Measurements from ENCODE around the gene TNFAIP6. TPM values are rescaled to one million over a fixed set of nuclear protein-coding genes. Genes with fewer than 3 reads are reported as not detected.

The TNFAIP6 gene
- total RNA-seq, 1 experiment from 2014 or later: 0.11 TPM

DNA sequence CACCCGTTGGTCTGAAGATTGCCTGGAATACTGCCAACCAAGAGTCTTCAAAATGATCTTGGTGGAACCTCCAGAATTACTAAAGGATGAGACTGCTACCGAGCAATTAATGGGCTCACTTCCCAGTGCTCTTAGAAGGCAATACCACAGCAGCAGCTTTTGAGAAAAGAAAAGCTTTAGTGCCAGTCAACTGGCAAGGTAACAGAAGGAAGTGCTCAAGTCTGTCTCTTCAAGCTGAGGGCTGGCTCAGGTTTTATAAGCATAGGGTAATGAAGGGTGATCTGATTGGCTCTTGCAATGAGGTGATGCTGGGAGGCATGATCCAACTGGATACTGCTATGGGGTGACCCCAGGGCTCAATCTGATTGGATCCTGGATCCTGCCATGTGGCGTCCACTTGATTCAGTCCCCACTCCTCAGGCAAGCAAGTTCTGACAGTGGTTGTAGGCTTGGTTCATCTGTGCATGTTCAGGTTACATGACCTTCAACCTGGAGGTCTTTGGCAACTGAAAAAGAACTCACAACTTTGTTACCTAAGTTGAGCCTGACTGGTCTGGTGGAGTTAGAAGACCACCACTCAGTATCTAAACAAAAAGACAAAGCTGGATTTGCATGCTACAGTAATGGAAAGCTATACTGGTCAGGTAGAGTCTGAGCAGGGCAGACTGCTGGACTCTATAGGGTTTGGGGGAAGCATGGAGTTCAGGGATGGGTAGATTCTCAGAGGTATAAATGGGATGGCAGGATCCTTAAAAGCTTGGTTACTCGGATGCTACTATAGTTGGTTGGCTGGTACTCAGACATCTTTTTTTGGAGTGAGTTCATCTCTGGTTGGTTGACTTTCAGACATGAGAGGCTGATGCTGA lies 38.4 kb downstream of the TNFAIP6 start:
- ATAC-seq (no peak; the same call in 1 of the 2 replicates), DNase-seq (ENCODE audit: low spot score) (no peak)
- Mint-ChIP-seq H3K4me3 (no peak overlapping the region), H3K9me3 (peaks cover 19% of the 10 kb centered on the region), H3K27me3 (ENCODE audit: low read depth) (no peaks in the 10 kb centered on the region), H3K4me1 (no peaks in the 10 kb centered on the region), H3K27ac (no peak overlapping the region), H3K36me3 (peaks cover 4% of the 10 kb centered on the region; the same call in 1 of the 2 replicates)
- POLR2A ChIA-PET: interaction anchor here (0.5 to 0.6 kb wide), 2 partner anchors 8 to 115 kb away, joined by 3 read pairs; no protein-coding TSS in a partner anchor
- CTCF ChIA-PET: no interaction called here
- TF ChIP-seq ZBTB43 (CRISPR knock-in tag; IDR thresholded peaks at IDR 0.05) (no peak), ZNF671 (CRISPR knock-in tag; IDR thresholded peaks at IDR 0.05) (no peak), ZNF138 (CRISPR knock-in tag; conservative IDR thresholded peaks at IDR 0.05) (no peak), RELA (CRISPR knock-in tag; IDR thresholded peaks at IDR 0.05; ENCODE audit: borderline replicate concordance) (no peak), NR3C1 (CRISPR knock-in tag; conservative IDR thresholded peaks at IDR 0.05; ENCODE audit: low read depth) (no peak), NFATC4 (CRISPR knock-in tag; IDR thresholded peaks at IDR 0.05) (no peak), E2F1 (CRISPR knock-in tag; IDR thresholded peaks at IDR 0.05) (no peak), IRF2 (CRISPR knock-in tag; IDR thresholded peaks at IDR 0.05; ENCODE audit: borderline replicate concordance, low read depth) (no peak), JUN (CRISPR knock-in tag; IDR thresholded peaks at IDR 0.05) (no peak), CREB1 (CRISPR knock-in tag; IDR thresholded peaks at IDR 0.05) (no peak), SMAD3 (CRISPR knock-in tag; IDR thresholded peaks at IDR 0.05; ENCODE audit: borderline replicate concordance) (no peak)
- TF ChIP-seq, protein P1, sequence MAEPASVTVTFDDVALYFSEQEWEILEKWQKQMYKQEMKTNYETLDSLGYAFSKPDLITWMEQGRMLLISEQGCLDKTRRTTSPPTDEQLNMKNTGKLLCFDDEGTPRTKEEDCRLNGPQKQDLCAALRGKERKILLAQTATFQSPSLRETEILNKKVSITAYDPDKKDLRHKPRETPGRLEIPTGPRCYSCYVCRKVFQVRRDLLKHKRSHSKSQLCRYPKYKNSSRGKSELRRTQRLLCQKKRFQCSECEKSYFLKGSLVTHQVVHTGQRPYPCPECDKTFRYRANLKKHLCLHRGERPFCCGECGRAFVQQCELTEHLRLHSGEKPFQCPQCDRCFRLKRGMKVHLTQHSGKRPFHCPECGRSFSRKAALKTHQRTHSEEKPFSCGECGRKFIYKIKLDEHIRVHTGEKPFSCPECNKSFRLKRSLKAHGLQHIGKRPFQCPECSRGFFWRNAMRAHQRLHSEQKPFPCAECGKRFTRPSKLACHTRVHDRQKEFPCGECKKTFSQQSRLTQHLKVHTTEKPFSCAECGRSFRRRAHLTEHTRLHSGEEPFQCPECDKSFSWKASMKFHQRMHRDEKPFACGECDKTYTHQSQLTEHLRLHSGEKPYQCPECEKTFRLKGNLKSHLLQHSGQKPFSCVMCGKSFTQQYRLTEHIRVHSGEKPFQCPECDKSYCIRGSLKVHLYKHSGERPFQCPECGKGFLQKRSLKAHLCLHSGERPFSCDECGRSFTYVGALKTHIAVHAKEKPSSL (CRISPR knock-in tag; conservative IDR thresholded peaks at IDR 0.05): no peak
- TF ChIP-seq, protein P2, sequence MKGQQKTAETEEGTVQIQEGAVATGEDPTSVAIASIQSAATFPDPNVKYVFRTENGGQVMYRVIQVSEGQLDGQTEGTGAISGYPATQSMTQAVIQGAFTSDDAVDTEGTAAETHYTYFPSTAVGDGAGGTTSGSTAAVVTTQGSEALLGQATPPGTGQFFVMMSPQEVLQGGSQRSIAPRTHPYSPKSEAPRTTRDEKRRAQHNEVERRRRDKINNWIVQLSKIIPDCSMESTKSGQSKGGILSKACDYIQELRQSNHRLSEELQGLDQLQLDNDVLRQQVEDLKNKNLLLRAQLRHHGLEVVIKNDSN (CRISPR knock-in tag; IDR thresholded peaks at IDR 0.05): no peak
- TF ChIP-seq, protein P3, sequence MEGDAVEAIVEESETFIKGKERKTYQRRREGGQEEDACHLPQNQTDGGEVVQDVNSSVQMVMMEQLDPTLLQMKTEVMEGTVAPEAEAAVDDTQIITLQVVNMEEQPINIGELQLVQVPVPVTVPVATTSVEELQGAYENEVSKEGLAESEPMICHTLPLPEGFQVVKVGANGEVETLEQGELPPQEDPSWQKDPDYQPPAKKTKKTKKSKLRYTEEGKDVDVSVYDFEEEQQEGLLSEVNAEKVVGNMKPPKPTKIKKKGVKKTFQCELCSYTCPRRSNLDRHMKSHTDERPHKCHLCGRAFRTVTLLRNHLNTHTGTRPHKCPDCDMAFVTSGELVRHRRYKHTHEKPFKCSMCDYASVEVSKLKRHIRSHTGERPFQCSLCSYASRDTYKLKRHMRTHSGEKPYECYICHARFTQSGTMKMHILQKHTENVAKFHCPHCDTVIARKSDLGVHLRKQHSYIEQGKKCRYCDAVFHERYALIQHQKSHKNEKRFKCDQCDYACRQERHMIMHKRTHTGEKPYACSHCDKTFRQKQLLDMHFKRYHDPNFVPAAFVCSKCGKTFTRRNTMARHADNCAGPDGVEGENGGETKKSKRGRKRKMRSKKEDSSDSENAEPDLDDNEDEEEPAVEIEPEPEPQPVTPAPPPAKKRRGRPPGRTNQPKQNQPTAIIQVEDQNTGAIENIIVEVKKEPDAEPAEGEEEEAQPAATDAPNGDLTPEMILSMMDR (IDR thresholded peaks at IDR 0.05): no peak
- TF ChIP-seq, protein P4, sequence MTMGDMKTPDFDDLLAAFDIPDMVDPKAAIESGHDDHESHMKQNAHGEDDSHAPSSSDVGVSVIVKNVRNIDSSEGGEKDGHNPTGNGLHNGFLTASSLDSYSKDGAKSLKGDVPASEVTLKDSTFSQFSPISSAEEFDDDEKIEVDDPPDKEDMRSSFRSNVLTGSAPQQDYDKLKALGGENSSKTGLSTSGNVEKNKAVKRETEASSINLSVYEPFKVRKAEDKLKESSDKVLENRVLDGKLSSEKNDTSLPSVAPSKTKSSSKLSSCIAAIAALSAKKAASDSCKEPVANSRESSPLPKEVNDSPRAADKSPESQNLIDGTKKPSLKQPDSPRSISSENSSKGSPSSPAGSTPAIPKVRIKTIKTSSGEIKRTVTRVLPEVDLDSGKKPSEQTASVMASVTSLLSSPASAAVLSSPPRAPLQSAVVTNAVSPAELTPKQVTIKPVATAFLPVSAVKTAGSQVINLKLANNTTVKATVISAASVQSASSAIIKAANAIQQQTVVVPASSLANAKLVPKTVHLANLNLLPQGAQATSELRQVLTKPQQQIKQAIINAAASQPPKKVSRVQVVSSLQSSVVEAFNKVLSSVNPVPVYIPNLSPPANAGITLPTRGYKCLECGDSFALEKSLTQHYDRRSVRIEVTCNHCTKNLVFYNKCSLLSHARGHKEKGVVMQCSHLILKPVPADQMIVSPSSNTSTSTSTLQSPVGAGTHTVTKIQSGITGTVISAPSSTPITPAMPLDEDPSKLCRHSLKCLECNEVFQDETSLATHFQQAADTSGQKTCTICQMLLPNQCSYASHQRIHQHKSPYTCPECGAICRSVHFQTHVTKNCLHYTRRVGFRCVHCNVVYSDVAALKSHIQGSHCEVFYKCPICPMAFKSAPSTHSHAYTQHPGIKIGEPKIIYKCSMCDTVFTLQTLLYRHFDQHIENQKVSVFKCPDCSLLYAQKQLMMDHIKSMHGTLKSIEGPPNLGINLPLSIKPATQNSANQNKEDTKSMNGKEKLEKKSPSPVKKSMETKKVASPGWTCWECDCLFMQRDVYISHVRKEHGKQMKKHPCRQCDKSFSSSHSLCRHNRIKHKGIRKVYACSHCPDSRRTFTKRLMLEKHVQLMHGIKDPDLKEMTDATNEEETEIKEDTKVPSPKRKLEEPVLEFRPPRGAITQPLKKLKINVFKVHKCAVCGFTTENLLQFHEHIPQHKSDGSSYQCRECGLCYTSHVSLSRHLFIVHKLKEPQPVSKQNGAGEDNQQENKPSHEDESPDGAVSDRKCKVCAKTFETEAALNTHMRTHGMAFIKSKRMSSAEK (CRISPR knock-in tag; IDR thresholded peaks at IDR 0.05; ENCODE audit: borderline replicate concordance): no peak

Data from WTC11 (cell line).